ENCODE data around the gene SMLR1.

Gene SMLR1

GRCh38 chr6:130841128-130841728 is 14.0 kb downstream of the SMLR1 start:
- in situ Hi-C loops (cut with HindIII; ENCODE audit: low sequenced_read_pairs) = loop anchor here (25.0 kb wide), 1 partner anchor 779 kb away; no protein-coding TSS in a partner anchor
- peak; percentile 18 for DNase-seq (ENCODE audit: low read depth)
- no peak overlapping the region for H3K4me3 ChIP-seq (ENCODE audit: low read depth, low read length)
- no peak for TF ChIP-seq CTCF (IDR thresholded peaks at IDR 0.05; ENCODE audit: low read depth, low read length, missing control alignments)

- peak; percentile 48 for DNase-seq (ENCODE audit: low read depth)
- peak; percentile 52 for TF ChIP-seq CTCF (IDR thresholded peaks at IDR 0.05; ENCODE audit: low read depth, low read length, missing control alignments)
- in situ Hi-C loops (cut with HindIII; ENCODE audit: low sequenced_read_pairs) = loop anchor here (25.0 kb wide), 1 partner anchor 781 kb away; no protein-coding TSS in a partner anchor
- H3K4me3 ChIP-seq (ENCODE audit: low read depth, low read length) = no peak overlapping the region
These were observed 16.5 kb downstream of the SMLR1 start for GRCh38 chr6:130843575-130844320.

DNA sequence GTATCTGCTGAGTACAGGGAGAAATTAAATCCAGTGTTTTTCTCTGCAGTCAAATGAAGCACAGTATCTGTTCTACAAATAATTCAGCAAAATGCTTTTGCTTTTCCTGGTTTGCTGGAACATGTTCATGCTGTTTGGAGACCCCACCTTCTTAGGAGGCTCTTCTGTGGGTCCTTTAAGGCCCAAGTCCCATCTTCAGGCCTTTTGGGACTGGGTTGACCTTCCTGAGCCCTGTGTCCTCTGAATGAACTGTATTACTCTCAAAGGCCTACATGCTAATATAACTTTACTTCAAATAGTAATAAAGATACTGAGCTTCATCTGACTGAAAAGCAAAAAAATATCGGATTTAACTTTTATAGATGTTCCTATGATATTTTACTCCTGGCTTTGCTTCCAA is 19.3 kb downstream of the SMLR1 start:
- in situ Hi-C loops (cut with HindIII; ENCODE audit: low sequenced_read_pairs) = loop anchor here (25.0 kb wide), 1 partner anchor 784 kb away; no protein-coding TSS in a partner anchor
- H3K4me3 ChIP-seq (ENCODE audit: low read depth, low read length) = no peak overlapping the region
- no peak for DNase-seq (ENCODE audit: low read depth)
- no peak for TF ChIP-seq CTCF (IDR thresholded peaks at IDR 0.05; ENCODE audit: low read depth, low read length, missing control alignments)

DNA sequence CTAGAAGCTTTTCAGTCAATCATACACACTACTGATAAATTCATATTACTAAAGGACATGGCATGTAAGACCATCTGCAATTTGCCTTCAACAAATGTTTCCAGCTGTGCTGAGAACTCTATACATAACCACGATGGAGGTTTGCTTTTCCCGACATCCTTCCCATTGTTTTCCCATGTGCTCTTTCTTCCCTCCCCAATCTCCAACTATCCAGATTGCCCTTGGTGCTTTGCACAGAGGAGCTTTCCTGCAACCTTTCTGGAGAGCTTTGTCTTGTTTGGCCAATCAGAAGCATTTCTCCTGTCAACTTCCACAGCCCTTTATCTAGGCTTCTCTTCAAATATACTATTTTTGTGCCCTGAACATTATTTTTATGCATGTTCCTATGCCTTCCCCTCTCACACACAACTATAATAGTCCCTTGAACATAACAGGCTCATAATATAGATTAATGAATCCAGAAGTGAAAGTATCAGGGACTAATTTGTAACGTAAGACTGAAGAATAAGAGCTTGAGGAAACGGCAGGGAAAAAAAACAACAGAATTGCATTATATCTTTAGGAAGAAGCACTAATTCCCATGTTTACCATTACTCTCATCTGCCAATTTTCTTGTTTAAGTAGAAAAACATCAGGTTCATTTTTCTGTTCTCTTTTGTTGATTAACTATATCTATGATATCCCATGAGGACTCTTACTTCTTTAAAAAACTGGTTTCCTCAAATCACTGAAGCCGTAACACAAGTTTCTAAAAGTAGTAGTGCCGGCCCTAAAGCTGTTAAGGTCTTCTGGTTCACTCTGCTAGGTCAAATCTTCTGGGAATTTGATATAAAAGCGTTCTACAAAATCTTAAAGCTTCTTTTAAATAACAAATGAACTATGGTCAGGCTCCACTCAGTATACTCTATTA is 20.1 kb downstream of the SMLR1 start:
- in situ Hi-C loops (cut with HindIII; ENCODE audit: low sequenced_read_pairs) = loop anchor here (25.0 kb wide), 1 partner anchor 785 kb away; no protein-coding TSS in a partner anchor
- no peak overlapping the region for H3K4me3 ChIP-seq (ENCODE audit: low read depth, low read length)
- TF ChIP-seq CTCF (IDR thresholded peaks at IDR 0.05; ENCODE audit: low read depth, low read length, missing control alignments) = no peak
- no peak for DNase-seq (ENCODE audit: low read depth)

DNA sequence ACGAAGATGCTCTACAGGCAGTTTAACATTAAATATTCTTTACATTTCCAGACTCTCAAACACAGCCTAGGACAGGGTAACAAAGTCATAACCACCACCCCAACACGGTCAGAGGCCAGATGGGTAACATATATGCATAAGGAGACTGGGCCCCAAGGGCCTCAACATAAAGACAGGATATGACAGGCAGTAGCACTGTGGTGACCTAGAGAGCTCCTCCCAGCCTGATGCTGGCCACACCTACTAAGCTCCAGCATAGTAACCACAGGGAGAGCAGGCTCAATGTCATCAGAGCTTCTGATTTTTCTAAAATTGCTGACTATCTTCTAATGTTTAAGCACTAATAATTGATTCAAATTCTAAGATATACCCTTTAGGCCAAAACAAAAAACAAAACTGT is 21.7 kb downstream of the SMLR1 start:
- DNase-seq (ENCODE audit: low read depth) = no peak
- in situ Hi-C loops (cut with HindIII; ENCODE audit: low sequenced_read_pairs) = loop anchor here (25.0 kb wide), 1 partner anchor 787 kb away; no protein-coding TSS in a partner anchor
- no peak for TF ChIP-seq CTCF (IDR thresholded peaks at IDR 0.05; ENCODE audit: low read depth, low read length, missing control alignments)

DNA sequence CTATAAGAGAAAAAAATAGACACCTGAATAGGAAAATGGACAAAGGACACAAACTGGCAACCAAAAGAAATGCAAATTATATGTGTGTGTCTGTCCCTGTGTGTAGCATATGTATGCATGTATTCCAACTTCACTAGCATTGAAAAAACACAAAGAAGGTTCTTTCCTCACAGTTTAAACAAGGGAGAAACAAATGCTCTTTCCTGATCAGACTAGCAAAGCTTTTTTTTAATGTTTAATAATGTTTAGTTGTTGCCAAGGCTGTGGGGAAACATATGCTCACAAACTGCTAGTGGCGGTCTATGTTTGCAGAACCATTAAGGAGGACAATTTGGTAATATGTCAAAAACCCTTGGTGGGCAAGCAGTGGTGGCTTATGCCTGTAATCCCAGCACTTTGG is 22.4 kb downstream of the SMLR1 start:
- in situ Hi-C loops (cut with HindIII; ENCODE audit: low sequenced_read_pairs) = loop anchor here (25.0 kb wide), 1 partner anchor 787 kb away; no protein-coding TSS in a partner anchor
- TF ChIP-seq CTCF (IDR thresholded peaks at IDR 0.05; ENCODE audit: low read depth, low read length, missing control alignments) = no peak
- no peak overlapping the region for H3K4me3 ChIP-seq (ENCODE audit: low read depth, low read length)
- no peak for DNase-seq (ENCODE audit: low read depth)

More for the DNA sequence above, 21.7 kb downstream of the SMLR1 start:
- no peak overlapping the region for H3K4me3 ChIP-seq (ENCODE audit: low read depth, low read length)

Measured in astrocyte of the cerebellum (primary cell).